Stimulated activated CD4-positive, alpha-beta T cell treated with anti-CD3 and anti-CD28 coated beads, TNF-alpha, amount 100 ng/mL, for 1 hour (primary cell): ENCODE measurements around the gene RAC3.

Experiments
- DNase-seq, 3 donors: peaks; one replicate each; pipeline ENCODE4 v3.0.0-alpha.2; 2020; ENCODE audit warnings: low read depth in 3 of 3, low spot score in 1 of 3

Gene RAC3

GRCh38 chr17:82031303-82031884 lies at the start of gene RAC3:
RAC3 (plus strand) TSS chr17:82031678; CDS start chr17:82031762, 84 bp downstream.
- no peak for DNase-seq

GRCh38 chr17:81983011-81983638 lies 48.4 kb upstream of the RAC3 start:
- no peak for DNase-seq

- DNase-seq = no peak
Measured at GRCh38 chr17:81983639-81984373, 47.7 kb upstream of the RAC3 start.

- no peak for DNase-seq
Measured at GRCh38 chr17:81984773-81985410, 46.6 kb upstream of the RAC3 start.

- no peak for DNase-seq
Measured at GRCh38 chr17:81986606-81987005, 44.9 kb upstream of the RAC3 start.

GRCh38 chr17:81987161-81987770 lies 44.2 kb upstream of the RAC3 start:
- DNase-seq = no peak

- DNase-seq = no peak
Measured at GRCh38 chr17:81990836-81991683, 40.4 kb upstream of the RAC3 start.

GRCh38 chr17:81991684-81992305 lies 39.7 kb upstream of the RAC3 start:
- DNase-seq = no peak

- no peak for DNase-seq
Measured at GRCh38 chr17:81992306-81993102, 39.0 kb upstream of the RAC3 start.

GRCh38 chr17:81993729-81994592 lies 37.5 kb upstream of the RAC3 start:
- no peak for DNase-seq

- DNase-seq = no peak
Measured at GRCh38 chr17:81994593-81995462, 36.6 kb upstream of the RAC3 start.

GRCh38 chr17:81995463-81996231 lies 35.8 kb upstream of the RAC3 start:
- DNase-seq = no peak

GRCh38 chr17:81996232-81996756 lies 35.2 kb upstream of the RAC3 start:
- DNase-seq = no peak

- DNase-seq = no peak
Measured at GRCh38 chr17:81996757-81997441, 34.6 kb upstream of the RAC3 start.

- no peak for DNase-seq
Measured at GRCh38 chr17:81998212-81998611, 33.3 kb upstream of the RAC3 start.
